NCI-H460 (cell line): Measurements from ENCODE around the gene TUBGCP4. TPM values are rescaled to one million over a fixed set of nuclear protein-coding genes. Genes with fewer than 3 reads are reported as not detected.

ENCODE experiments used
- DNase-seq: peaks from one replicate; pipeline ENCODE4 v3.0.0-alpha.2; 2016; ENCODE audit warnings: low read depth; ENCODE audit errors: extremely low read depth
- total RNA-seq: library from RNA; depleted of rRNA; stranded (reverse); fragments of >200 nt; shearing (Covaris generic); gene quantifications from 2 replicates; pipeline ENCODE4 v1.2.3, GENCODE V29; 2014; rRNA removed

TUBGCP4 gene
- total RNA-seq, 1 experiment from 2014 or later = 13.7 TPM

DNA sequence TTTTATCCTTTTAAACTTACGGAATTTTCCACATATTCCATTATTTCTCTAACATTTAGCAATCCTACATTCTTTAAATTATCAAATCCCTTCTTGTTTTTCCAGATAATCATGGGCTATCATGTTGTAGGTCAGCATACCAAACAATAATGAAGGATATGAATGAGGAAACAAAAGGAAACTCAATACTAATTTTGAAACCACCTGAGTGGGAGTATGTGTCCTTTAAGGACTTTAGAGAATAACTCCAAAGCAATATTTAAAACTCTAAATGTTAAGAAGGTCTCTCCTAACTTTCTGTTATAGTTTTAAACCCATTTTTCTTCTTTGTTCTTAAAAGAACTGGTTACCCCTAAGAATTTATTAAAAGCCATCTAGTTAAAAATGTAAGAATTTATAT is 79.1 kb downstream of the TUBGCP4 start:
- DNase-seq = no peak

Other genes with a start within 250 kb of the TUBGCP4 start
- gene TMEM62, start 237.5 kb upstream of the TUBGCP4 start, total RNA-seq = 20.1 and 23.2 TPM in 2 replicates
- gene CCNDBP1, start 185.7 kb upstream of the TUBGCP4 start, total RNA-seq = 50.6 and 53.4 TPM in 2 replicates
- not detected in 2 replicates for gene EPB42, start 150.1 kb upstream of the TUBGCP4 start, total RNA-seq
- gene TGM5, start 104.2 kb upstream of the TUBGCP4 start, total RNA-seq = not detected in 2 replicates
- gene TGM7, start 68.8 kb upstream of the TUBGCP4 start, total RNA-seq = not detected in 2 replicates
- 10.0 and 11.8 TPM in 2 replicates for gene LCMT2, start 40.5 kb upstream of the TUBGCP4 start, total RNA-seq
- 38.6 and 44.2 TPM in 2 replicates for gene ZSCAN29, start 58 bp upstream of the TUBGCP4 start, total RNA-seq
- 22.1 and 23.3 TPM in 2 replicates for gene TP53BP1, start 122.1 kb downstream of the TUBGCP4 start, total RNA-seq
- 7.7 and 7.8 TPM in 2 replicates for gene MAP1A, start 146.5 kb downstream of the TUBGCP4 start, total RNA-seq
- gene PPIP5K1, start 219.1 kb downstream of the TUBGCP4 start, total RNA-seq = 10.7 and 12.7 TPM in 2 replicates
- gene CKMT1B, start 222.9 kb downstream of the TUBGCP4 start, total RNA-seq = 1.5 and 2.4 TPM in 2 replicates
- gene STRC, start 247.7 kb downstream of the TUBGCP4 start, total RNA-seq = 0.17 and 0.22 TPM in 2 replicates